Liver (tissue), 3 donors: ENCODE data around the gene ERN1.

Experiments used
- RAD21 ChIP-seq, 2 donors: IDR thresholded peaks; 2 replicates each; pipeline ENCODE4 v1.6.1; 2016; ENCODE audit warnings: antibody characterized with exemption in 2 of 2, mild to moderate bottlenecking in 2 of 2
- TF ChIP-seq, protein P1 (sequence below): fragments of 150-350 bp; IDR thresholded peaks from 2 replicates; pipeline ENCODE4 v1.5.1; 2017; ENCODE audit warnings: improper control_type of control experiment, low read depth, low read length; ENCODE audit not compliant: missing input control
- TF ChIP-seq, protein P2 (sequence below): IDR thresholded peaks from 2 replicates; pipeline ENCODE4 v1.6.1; 2016; ENCODE audit warnings: antibody characterized with exemption
- TF ChIP-seq, protein P3 (sequence below): IDR thresholded peaks from 2 replicates; pipeline ENCODE4 v1.6.1; 2016; ENCODE audit warnings: antibody characterized with exemption, mild to moderate bottlenecking
- donor health status: healthy.
- donor health status: healthy.

DNA sequence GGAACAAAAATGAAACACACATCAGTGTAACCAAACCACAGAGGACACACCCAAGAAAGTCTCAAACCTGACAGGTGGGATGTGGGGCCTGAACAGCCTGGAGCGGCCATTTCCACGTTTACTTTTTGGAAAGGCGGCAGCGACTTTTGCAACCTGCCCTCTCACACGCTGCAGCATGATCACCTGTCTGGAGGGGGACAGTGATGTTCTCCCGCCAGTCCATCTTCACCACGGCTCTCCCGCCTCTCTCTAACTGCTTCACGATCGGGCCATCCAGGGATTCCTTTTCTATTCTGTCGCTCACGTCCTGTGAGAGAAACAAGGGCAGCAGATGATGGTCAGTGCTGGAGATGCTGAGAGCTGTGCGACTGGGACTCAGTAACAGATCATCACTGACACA, 84.8 kb downstream of the ERN1 start:
- TF ChIP-seq, protein P1, sequence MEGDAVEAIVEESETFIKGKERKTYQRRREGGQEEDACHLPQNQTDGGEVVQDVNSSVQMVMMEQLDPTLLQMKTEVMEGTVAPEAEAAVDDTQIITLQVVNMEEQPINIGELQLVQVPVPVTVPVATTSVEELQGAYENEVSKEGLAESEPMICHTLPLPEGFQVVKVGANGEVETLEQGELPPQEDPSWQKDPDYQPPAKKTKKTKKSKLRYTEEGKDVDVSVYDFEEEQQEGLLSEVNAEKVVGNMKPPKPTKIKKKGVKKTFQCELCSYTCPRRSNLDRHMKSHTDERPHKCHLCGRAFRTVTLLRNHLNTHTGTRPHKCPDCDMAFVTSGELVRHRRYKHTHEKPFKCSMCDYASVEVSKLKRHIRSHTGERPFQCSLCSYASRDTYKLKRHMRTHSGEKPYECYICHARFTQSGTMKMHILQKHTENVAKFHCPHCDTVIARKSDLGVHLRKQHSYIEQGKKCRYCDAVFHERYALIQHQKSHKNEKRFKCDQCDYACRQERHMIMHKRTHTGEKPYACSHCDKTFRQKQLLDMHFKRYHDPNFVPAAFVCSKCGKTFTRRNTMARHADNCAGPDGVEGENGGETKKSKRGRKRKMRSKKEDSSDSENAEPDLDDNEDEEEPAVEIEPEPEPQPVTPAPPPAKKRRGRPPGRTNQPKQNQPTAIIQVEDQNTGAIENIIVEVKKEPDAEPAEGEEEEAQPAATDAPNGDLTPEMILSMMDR: no peak
- TF ChIP-seq, protein P2, sequence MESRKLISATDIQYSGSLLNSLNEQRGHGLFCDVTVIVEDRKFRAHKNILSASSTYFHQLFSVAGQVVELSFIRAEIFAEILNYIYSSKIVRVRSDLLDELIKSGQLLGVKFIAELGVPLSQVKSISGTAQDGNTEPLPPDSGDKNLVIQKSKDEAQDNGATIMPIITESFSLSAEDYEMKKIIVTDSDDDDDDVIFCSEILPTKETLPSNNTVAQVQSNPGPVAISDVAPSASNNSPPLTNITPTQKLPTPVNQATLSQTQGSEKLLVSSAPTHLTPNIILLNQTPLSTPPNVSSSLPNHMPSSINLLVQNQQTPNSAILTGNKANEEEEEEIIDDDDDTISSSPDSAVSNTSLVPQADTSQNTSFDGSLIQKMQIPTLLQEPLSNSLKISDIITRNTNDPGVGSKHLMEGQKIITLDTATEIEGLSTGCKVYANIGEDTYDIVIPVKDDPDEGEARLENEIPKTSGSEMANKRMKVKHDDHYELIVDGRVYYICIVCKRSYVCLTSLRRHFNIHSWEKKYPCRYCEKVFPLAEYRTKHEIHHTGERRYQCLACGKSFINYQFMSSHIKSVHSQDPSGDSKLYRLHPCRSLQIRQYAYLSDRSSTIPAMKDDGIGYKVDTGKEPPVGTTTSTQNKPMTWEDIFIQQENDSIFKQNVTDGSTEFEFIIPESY: no peak
- TF ChIP-seq, protein P3, sequence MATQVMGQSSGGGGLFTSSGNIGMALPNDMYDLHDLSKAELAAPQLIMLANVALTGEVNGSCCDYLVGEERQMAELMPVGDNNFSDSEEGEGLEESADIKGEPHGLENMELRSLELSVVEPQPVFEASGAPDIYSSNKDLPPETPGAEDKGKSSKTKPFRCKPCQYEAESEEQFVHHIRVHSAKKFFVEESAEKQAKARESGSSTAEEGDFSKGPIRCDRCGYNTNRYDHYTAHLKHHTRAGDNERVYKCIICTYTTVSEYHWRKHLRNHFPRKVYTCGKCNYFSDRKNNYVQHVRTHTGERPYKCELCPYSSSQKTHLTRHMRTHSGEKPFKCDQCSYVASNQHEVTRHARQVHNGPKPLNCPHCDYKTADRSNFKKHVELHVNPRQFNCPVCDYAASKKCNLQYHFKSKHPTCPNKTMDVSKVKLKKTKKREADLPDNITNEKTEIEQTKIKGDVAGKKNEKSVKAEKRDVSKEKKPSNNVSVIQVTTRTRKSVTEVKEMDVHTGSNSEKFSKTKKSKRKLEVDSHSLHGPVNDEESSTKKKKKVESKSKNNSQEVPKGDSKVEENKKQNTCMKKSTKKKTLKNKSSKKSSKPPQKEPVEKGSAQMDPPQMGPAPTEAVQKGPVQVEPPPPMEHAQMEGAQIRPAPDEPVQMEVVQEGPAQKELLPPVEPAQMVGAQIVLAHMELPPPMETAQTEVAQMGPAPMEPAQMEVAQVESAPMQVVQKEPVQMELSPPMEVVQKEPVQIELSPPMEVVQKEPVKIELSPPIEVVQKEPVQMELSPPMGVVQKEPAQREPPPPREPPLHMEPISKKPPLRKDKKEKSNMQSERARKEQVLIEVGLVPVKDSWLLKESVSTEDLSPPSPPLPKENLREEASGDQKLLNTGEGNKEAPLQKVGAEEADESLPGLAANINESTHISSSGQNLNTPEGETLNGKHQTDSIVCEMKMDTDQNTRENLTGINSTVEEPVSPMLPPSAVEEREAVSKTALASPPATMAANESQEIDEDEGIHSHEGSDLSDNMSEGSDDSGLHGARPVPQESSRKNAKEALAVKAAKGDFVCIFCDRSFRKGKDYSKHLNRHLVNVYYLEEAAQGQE: no peak
- no peak for TF ChIP-seq RAD21 (IDR thresholded peaks at IDR 0.05)
